AG10803 (cell line): ENCODE results near the gene CD34.
A peak's percentile ranks its signal among the peaks of the same experiment; 100 is the strongest.
"Not testable (repeated sequence)": the region's sequence is repeated elsewhere in the genome, so short reads cannot be mapped to it uniquely, and the experiment has no call there.

Source experiments
- DNase-seq: peaks from one replicate; pipeline ENCODE4 v3.0.0; 2010; ENCODE audit warnings: low read depth
- H3K4me3 ChIP-seq: 2 replicates; pipeline ENCODE4 v1.5.1; 2011; ENCODE audit warnings: mild to moderate bottlenecking, low read length, control low read depth
- TF ChIP-seq, protein P1 (sequence below): conservative IDR thresholded peaks from 2 replicates; pipeline ENCODE4 v1.5.1; 2011; ENCODE audit warnings: mild to moderate bottlenecking, low read length, control low read depth, inconsistent platforms

Gene CD34

DNA sequence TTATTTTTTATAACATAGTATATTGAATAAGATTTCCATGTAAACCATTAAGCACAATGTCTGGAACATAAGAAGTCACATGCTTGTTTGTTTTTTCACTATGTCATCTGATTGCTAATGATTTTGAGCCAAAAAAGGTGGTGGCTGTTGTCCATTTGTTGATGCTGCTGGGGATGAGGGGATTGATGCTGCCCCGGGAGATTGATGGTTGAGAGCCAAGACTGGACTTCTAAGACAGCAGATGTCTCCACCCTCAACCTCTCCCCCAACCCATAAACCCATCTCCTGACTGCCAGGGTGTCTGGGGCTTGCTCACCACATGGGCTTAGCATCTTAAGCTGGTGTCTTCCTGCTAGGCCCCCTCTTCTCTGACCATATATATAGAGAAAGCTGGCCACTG is 35.8 kb upstream of the CD34 start:
- DNase-seq = no peak
- TF ChIP-seq, protein P1, sequence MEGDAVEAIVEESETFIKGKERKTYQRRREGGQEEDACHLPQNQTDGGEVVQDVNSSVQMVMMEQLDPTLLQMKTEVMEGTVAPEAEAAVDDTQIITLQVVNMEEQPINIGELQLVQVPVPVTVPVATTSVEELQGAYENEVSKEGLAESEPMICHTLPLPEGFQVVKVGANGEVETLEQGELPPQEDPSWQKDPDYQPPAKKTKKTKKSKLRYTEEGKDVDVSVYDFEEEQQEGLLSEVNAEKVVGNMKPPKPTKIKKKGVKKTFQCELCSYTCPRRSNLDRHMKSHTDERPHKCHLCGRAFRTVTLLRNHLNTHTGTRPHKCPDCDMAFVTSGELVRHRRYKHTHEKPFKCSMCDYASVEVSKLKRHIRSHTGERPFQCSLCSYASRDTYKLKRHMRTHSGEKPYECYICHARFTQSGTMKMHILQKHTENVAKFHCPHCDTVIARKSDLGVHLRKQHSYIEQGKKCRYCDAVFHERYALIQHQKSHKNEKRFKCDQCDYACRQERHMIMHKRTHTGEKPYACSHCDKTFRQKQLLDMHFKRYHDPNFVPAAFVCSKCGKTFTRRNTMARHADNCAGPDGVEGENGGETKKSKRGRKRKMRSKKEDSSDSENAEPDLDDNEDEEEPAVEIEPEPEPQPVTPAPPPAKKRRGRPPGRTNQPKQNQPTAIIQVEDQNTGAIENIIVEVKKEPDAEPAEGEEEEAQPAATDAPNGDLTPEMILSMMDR = no peak
- no peak overlapping the region for H3K4me3 ChIP-seq

DNA sequence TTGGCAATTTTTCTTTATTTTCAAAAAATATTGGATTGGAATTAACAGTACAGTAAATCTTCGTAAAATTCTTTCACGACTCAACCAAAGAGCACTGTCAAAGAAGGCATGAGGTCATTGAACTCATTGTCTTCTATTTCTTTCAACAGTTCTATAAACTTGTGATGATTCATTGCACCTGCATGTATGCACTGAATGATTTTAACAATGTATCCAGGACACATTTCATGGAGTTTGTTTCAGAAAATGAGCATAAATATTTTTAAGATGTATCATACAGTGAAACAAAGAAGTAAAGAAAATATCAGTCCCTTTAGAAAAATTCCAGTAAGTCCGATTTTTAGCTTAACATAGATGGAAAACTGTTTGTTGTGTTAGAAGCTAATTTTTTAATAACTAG is 33.6 kb upstream of the CD34 start:
- peak; percentile 69 for DNase-seq

DNA sequence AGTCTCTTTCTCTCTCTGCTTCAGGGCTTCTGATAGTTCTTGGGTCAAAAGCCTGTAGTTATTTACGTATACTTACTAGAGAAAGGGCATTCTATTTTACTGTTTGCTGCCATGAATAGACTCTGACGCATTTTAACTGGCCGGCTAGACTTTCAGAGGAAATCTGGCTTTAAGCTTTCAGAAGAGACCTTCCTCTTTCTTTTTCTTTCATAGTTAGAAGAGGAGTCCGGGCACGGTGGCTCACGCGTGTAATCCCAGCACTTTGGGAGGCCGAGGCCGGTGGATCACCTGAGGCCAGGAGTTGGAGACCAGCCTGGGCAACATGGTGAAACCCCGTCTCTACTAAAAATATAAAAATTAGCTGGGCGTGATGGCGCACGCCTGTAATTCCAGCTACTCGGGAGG is 31.4 kb upstream of the CD34 start:
- not testable (repeated sequence) for H3K4me3 ChIP-seq, DNase-seq

More for the DNA sequence above, 33.6 kb upstream of the CD34 start:
- no peak overlapping the region for H3K4me3 ChIP-seq
- TF ChIP-seq, protein P1 = no peak

DNA sequence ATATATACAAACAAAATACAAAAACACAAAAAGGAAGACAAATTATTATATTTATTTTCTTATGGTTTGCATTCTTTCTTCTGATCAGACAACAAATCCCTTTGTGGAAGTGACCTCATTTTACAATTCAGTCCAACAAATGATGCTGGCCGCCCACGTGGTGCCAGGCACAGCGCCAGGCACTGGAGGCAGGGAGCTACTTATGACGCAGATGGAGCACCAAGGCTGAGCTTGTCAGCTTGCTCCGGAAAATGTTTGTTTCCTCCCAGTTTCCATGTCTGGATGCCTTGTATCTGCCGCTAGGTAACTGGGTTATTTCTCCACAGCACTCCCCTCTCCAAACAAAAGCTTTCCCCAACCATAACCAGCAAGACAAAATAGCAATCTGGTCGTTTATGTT is 30.7 kb upstream of the CD34 start:
- DNase-seq = peak; percentile 65
- TF ChIP-seq, protein P1 = no peak
- H3K4me3 ChIP-seq = no peak overlapping the region

DNA sequence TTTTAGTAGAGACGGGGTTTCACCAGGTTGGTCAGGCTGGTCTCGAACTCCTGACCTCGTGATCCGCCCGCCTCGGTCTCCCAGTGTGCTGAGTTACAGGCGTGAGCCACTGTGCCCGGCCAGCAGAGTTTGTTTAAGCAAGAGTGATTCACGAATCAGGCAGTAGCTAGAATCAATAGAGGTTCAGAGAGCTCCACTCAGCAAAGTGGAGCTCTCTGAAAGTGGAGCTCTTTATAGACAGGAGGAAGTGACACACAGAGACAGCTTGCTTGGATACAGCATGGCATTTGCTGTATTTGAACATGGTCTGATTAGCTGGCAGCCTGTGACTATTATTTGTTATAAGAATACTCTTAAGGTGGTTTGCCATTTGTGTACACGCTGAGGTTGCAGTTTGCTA is 27.1 kb upstream of the CD34 start:
- no peak overlapping the region for H3K4me3 ChIP-seq
- DNase-seq = peak; percentile 33
- TF ChIP-seq, protein P1 = no peak

DNA sequence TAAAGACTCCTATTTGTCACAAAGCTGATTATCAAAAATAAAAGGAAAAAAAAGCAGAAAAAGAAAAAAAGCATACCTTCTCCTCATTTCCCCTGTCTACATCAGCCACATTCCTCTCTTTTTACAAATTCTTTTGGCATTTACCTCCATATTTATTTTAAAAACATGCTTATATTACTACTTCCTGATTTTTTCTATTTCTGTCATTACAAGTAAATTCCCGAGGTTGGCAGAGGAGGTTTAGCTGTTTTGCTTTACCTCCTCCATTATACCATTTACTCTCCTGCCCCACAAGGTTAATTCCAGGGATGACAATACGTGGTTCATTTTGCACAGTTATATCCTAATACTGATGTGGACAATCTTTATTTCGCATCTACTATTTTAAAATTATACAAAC is 26.3 kb upstream of the CD34 start:
- H3K4me3 ChIP-seq = no peak overlapping the region
- TF ChIP-seq, protein P1 = no peak
- DNase-seq = peak; percentile 36

DNA sequence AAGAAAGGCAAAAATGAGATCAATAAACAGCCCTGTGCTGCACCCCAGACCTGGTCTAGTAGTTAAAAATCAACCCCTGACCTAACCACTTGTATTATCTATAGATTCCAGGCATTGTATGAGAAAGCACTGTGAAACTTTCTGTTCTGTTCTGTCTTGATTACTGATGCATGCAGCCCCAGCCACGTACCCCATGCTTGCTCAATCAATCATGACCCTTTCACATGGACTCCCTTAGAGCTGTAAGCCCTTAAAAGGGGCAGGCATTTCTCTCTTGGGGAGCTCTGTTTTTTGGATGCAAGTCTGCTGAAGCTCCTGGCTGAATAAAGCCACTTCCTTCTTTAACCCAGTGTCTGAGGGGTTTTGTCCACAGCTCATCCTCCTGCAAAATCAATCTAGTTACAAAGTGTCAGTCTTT is 24.2 kb upstream of the CD34 start:
- TF ChIP-seq, protein P1 = no peak
- no peak for DNase-seq
- H3K4me3 ChIP-seq = no peak overlapping the region

DNA sequence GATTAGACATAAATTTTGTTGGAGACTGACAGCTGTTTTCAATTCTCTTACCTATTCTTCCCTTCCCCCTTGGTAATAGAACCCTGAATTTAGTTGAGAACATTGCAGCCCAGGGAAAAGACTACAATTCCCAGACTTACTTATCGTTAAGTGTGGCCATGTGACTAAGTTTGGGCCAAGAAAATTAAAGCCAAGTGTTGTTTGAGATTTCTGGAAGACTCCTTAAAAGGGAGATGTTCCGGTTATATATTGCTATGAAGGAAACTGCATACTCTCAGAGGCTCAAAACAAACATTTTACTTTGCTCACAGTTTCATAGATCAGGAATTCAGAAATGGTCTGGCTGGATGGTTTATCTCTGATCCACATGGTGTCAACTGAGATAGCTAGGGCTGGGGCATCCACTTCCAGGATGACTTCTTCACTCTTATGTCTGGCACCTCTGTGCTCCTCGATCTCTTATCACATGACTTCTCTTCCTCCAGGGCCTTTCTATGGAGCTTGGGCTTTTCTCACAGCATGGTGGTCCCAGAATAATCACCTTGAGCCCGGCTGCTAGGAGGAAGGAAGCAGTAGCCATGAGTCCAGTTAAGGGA is 22.4 kb upstream of the CD34 start:
- TF ChIP-seq, protein P1 = no peak
- DNase-seq = no peak

More for the DNA sequence above, 22.4 kb upstream of the CD34 start:
- H3K4me3 ChIP-seq = no peak overlapping the region
